GM12878 (cell line): ENCODE data around the gene CLASRP. TPM values are rescaled to one million over a fixed set of nuclear protein-coding genes. Genes with fewer than 3 reads are reported as not detected.

Source experiments
- BACH1 ChIP-seq: fragments of 450-650 bp; IDR thresholded peaks from 2 replicates; pipeline ENCODE4 v1.6.1; 2017; ENCODE audit warnings: mild to moderate bottlenecking, borderline replicate concordance
- BHLHE40 ChIP-seq, 2 experiments: fragments of 450-650 bp in 1 of 2; IDR thresholded peaks; 2 replicates each; pipeline ENCODE4 v1.6.1; 2011 to 2017; ENCODE audit warnings: low read depth in 2 of 2, borderline replicate concordance in 1 of 2, improper control_type of control experiment in 1 of 2, low read length in 1 of 2, mild to moderate bottlenecking in 1 of 2
- CEBPB ChIP-seq, 2 experiments: fragments of 150-350 bp in 1 of 2; IDR thresholded peaks; 2 replicates each; pipeline ENCODE4 v1.6.1; 2012 to 2014; ENCODE audit warnings: low read depth in 2 of 2, low read length in 2 of 2, borderline replicate concordance in 1 of 2, inconsistent platforms in 1 of 2
- EED ChIP-seq: sonication (generic); IDR thresholded peaks from 2 replicates; pipeline ENCODE4 v1.6.1; 2016; ENCODE audit warnings: antibody characterized with exemption, low read depth
- FOXK2 ChIP-seq: fragments of 450-650 bp; IDR thresholded peaks from 2 replicates; pipeline ENCODE4 v1.6.1; 2017; ENCODE audit warnings: mild to moderate bottlenecking, moderate library complexity
- FOXM1 ChIP-seq: IDR thresholded peaks from 2 replicates; pipeline ENCODE4 v1.6.1; 2012; ENCODE audit warnings: low read depth, mild to moderate bottlenecking, inconsistent platforms, low read length, moderate library complexity
- IKZF2 ChIP-seq, 2 experiments: fragments of 450-650 bp; IDR thresholded peaks; 2 replicates each; pipeline ENCODE4 v1.6.1; 2017; ENCODE audit warnings: mild to moderate bottlenecking in 2 of 2, moderate library complexity in 2 of 2
- IRF3 ChIP-seq: fragments of 450-650 bp; IDR thresholded peaks from 2 replicates; pipeline ENCODE4 v1.6.1; 2014; ENCODE audit warnings: mild to moderate bottlenecking
- MEF2B ChIP-seq: fragments of 450-650 bp; IDR thresholded peaks from 2 replicates; pipeline ENCODE4 v1.6.1; 2018; ENCODE audit warnings: mild to moderate bottlenecking, moderate library complexity; ENCODE audit not compliant: partially characterized antibody, poor library complexity, severe bottlenecking
- SMARCA5 ChIP-seq: fragments of 450-650 bp; IDR thresholded peaks from 2 replicates; pipeline ENCODE4 v1.6.1; 2017; ENCODE audit warnings: mild to moderate bottlenecking
- TAF1 ChIP-seq: IDR thresholded peaks from 2 replicates; pipeline ENCODE4 v1.6.1; 2011; ENCODE audit warnings: mild to moderate bottlenecking, low read depth, low read length, borderline replicate concordance
- TARDBP ChIP-seq: IDR thresholded peaks from 2 replicates; pipeline ENCODE4 v1.6.1; 2016; ENCODE audit warnings: borderline replicate concordance
- TCF3 ChIP-seq: IDR thresholded peaks from 2 replicates; pipeline ENCODE4 v1.6.1; 2012; ENCODE audit warnings: low read depth, mild to moderate bottlenecking, low read length, borderline replicate concordance; ENCODE audit not compliant: insufficient read depth
- YBX1 ChIP-seq: fragments of 450-650 bp; IDR thresholded peaks from 2 replicates; pipeline ENCODE4 v1.6.1; 2016; ENCODE audit warnings: antibody characterized with exemption
- polyA plus RNA-seq, 11 experiments: library from polyadenylated mRNA; depleted of rRNA in 4 of 11; unstranded in 6 of 11; stranded (reverse) in 5 of 11; fragments of >200 nt; fragmentation: Nextera tagmentation in 4 of 11; fragmentation: Illumina TruSeq in 1 of 11; extraction: Ambion mirVana in 4 of 11; extraction: Trizol in 1 of 11; gene quantifications; 1 replicate in 1 of 11; 2 replicates in 10 of 11; pipeline versions ENCODE4 v1.2.1 to v1.2.3, GENCODE V29; 2011 to 2016; ENCODE audit warnings: inconsistent platforms in 2 of 11, missing spikeins in 2 of 11, low read depth in 1 of 11
- total RNA-seq, 4 experiments: library from RNA; depleted of rRNA in 3 of 4; stranded (reverse); fragments of >200 nt in 3 of 4; fragmentation: Illumina TruSeq in 1 of 4; extraction: Trizol in 1 of 4; gene quantifications; 2 replicates each; pipeline versions ENCODE4 v1.2.1 to v1.2.3, GENCODE V29; 2013 to 2021

CLASRP gene
- total and polyA plus RNA-seq, 10 of the 15 experiments (the other 5 are each of a cell fraction or from before 2014, with no cell fraction given) = 0.68 to 75.8 (median 30.2) TPM

GRCh38 chr19:45075301-45076028 is 36.6 kb downstream of the CLASRP start (continued):
- TF ChIP-seq IKZF2 (IDR thresholded peaks at IDR 0.05) (peak; percentile 85 to 88; a peak in 3 of 4 replicates), TCF3 (peak; percentile 98), FOXK2 (peak; percentile 63; the same call in 1 of the 2 replicates), TARDBP (no peak), IRF3 (no peak), YBX1 (no peak), MEF2B (peak; percentile 87), EED (peak; percentile 82; the same call in 1 of the 2 replicates), SMARCA5 (no peak), CEBPB (IDR thresholded peaks at IDR 0.05; ENCODE audit: borderline replicate concordance in 1 of 2, low read depth in 2 of 2, low read length in 2 of 2) (no peak), FOXM1 (peak; percentile 43; the same call in 1 of the 2 replicates), TAF1 (peak; percentile 9; the same call in 1 of the 2 replicates), BACH1 (peak; percentile 66; the same call in 1 of the 2 replicates), BHLHE40 (IDR thresholded peaks at IDR 0.05; ENCODE audit: borderline replicate concordance in 1 of 2, low read depth in 2 of 2, low read length in 1 of 2) (peak; percentile 58 to 75)
